Measurements from ENCODE around the gene VPS16. TPM values are rescaled to one million over a fixed set of nuclear protein-coding genes. Genes with fewer than 3 reads are reported as not detected.
A peak's percentile ranks its signal among the peaks of the same experiment; 100 is the strongest.

The VPS16 gene
- total RNA-seq, 4 donors from 2014 or later, result 24.0 to 34.0 (median 27.7) TPM

DNA sequence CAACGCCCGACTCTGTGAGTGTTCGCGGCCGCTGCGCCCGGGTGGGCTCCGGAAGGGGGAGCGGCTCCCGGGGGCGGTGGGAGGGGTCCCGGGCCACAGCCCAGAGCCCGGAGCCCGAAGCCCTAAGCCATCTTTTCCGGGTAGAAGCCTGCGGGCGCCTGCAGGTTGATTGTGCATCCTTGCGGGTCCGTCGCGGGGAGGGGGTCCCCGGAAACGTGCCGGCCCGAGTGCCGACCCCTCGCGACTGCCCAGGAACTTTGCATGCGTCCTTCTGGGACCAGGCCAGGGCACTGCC is 33.1 kb downstream of the VPS16 start:
- ATAC-seq (ENCODE audit: low FRiP score), result peak; percentile 46
- no peak for DNase-seq (ENCODE audit: low spot score)
- TF ChIP-seq, protein P1, sequence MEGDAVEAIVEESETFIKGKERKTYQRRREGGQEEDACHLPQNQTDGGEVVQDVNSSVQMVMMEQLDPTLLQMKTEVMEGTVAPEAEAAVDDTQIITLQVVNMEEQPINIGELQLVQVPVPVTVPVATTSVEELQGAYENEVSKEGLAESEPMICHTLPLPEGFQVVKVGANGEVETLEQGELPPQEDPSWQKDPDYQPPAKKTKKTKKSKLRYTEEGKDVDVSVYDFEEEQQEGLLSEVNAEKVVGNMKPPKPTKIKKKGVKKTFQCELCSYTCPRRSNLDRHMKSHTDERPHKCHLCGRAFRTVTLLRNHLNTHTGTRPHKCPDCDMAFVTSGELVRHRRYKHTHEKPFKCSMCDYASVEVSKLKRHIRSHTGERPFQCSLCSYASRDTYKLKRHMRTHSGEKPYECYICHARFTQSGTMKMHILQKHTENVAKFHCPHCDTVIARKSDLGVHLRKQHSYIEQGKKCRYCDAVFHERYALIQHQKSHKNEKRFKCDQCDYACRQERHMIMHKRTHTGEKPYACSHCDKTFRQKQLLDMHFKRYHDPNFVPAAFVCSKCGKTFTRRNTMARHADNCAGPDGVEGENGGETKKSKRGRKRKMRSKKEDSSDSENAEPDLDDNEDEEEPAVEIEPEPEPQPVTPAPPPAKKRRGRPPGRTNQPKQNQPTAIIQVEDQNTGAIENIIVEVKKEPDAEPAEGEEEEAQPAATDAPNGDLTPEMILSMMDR (IDR thresholded peaks at IDR 0.05), result no peak

DNA sequence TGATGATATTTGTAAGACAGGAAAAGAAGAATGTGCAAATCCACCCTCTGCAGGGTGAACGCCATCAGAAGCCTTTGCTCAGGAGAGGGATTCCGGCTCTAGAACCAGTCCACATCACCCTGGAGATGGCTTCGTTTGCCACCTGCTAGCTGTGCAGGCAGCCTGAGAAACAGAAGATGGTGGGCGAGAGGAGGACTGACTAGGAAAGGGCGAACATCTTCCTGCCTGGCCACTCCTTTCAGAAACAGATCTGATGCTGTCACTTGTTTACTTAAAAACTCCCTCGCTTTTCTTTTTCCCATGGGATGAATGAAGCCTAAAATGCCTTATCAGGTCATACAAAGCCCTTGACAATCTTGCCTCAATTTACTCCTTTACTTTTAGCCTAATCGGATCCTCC is 33.9 kb downstream of the VPS16 start:
- ATAC-seq (ENCODE audit: low FRiP score) (no peak), DNase-seq (ENCODE audit: low spot score) (no peak)
- TF ChIP-seq, protein P1 (IDR thresholded peaks at IDR 0.05), result no peak

DNA sequence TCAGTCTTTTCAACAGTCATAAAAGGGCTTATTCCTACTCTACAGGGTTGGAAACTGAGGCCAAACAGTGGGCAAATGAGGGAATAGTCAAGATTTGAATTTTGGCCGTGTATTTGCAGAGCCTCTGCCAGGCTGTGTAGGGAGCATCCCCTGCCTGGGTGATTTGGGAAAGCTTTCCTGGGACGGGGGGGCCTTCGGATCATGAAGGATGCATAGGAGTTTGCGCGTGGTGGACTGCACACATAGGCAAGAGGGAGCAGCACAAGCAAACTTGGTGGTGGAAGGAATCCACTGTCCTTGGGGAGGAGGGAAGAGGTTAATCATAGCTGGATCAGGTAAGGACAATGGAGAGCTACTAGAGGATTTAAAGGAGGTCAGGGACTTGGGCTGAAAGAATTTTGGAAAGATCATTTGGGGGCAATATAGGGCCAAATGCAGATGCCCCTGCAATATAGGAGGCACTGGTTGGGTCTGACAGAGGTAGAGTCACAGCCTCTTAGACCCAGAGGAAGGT is 35.2 kb downstream of the VPS16 start:
- DNase-seq (ENCODE audit: low spot score), result no peak
- ATAC-seq (ENCODE audit: low FRiP score), result no peak
- TF ChIP-seq, protein P1 (IDR thresholded peaks at IDR 0.05), result no peak

DNA sequence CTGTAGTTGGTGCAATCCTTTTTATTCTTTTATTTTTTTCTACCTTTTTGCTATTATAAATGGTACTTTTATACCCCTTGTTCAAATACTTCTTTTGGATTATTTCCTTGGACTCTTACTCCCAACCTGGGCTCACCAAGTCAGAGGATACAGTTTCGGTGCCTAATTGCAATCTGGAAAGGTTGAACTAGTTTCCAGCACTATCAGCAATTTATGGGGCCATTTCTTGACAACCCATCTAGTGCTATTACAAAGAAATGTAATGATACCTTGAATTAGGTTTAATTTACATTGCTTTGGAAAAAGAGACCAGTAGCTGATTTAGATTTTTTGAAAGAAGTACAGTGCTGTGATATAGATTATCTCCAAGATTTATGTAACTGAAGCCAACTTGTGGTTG is 38.0 kb downstream of the VPS16 start:
- TF ChIP-seq, protein P1 (IDR thresholded peaks at IDR 0.05), result no peak
- no peak for ATAC-seq (ENCODE audit: low FRiP score)

DNA sequence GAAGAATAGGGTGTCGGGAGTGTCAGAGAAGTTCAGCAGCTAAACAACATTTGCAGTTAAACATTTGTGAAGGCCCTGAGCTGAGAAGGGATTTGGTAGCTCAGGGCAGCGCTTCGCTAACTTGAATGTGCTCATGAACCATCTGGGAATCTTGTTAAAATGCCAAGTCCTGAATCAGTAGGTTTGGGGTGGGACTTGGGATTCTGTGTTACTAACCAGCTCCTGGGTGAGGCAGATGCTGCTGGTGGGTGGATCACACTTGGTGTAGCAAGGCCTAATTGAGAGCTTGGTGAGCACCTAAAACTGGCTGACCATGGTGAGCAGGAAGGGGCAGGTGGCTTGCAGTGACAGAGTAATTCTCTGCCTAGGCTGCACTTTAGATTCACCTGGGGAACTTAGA is 38.6 kb downstream of the VPS16 start:
- no peak for ATAC-seq (ENCODE audit: low FRiP score)
- no peak for DNase-seq (ENCODE audit: low spot score)
- TF ChIP-seq, protein P1 (IDR thresholded peaks at IDR 0.05), result no peak

More for the DNA sequence above, 38.0 kb downstream of the VPS16 start:
- no peak for DNase-seq (ENCODE audit: low spot score)

DNA sequence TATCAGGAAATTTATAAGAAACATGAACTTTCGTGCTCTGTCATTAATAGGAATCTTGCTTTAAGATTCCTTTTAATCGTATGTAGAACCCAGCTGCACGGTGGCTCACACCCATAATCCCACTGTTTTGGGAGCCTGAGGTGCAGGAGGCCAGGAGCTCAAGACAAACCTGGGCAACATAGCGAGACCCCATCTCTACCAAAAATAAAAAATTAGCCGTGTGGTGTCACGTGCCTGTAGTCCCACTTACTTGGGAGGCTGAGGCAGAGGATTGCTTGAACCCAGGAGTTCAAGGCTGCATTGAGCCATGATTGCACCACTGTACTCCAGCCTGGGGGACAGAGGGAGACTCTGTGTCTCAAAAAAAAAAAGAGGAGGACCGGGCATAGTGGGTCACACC is 40.1 kb downstream of the VPS16 start:
- DNase-seq (ENCODE audit: low spot score), result no peak
- TF ChIP-seq, protein P1 (IDR thresholded peaks at IDR 0.05), result no peak
- no peak for ATAC-seq (ENCODE audit: low FRiP score)

DNA sequence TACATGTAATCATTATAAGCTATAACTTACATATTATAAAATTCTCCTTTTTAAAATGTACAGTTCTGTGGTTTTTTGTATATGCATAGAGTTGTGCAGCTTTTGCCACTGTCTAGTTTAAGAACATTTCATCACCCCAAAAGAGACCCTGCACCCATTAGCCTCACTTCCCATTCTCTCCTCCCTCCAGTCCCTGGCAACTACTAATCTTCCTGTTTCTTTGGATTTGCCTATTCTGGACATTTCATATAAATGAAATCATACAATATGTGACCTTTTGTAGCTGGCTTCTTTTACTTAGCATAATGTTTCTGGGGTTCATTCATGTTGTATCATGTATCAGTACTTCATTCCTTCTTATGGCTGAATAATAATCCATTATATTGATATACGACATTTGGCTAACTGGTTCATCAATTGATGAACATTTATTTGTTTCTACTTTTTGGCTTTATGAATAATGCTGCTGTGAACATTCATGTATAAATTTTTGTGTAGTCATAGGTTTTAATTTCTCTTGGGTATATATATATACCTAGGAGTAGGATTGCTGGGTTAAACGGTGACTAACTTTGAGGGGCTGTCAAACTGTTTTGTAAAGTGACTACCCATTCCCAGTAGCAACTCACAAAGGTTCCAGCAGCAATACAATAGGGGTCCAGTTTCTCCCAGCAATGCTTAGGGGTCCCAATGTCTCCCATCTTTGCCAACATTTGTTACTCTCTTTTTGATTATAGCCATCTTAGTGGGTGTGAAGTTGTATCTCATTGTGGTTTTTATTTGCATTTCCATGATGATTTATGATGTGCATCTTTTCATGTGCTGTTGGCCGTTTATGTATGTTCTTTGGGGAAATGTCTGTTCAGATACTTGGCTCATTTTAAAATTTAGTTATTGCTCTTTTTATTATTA is 43.4 kb downstream of the VPS16 start:
- TF ChIP-seq, protein P1 (IDR thresholded peaks at IDR 0.05), result no peak
- no peak for ATAC-seq (ENCODE audit: low FRiP score)

More for the DNA sequence above, 43.4 kb downstream of the VPS16 start:
- DNase-seq (ENCODE audit: low spot score), result no peak
